DMS 273 treated with DMSO at 0.1 percent for 48 hours (cell line): ENCODE results near the gene FOXB1.

ENCODE experiments used
- DNase-seq: peaks from one replicate; lab custom pipeline; 2025; lab: John Stamatoyannopoulos, UW

Gene FOXB1

DNA sequence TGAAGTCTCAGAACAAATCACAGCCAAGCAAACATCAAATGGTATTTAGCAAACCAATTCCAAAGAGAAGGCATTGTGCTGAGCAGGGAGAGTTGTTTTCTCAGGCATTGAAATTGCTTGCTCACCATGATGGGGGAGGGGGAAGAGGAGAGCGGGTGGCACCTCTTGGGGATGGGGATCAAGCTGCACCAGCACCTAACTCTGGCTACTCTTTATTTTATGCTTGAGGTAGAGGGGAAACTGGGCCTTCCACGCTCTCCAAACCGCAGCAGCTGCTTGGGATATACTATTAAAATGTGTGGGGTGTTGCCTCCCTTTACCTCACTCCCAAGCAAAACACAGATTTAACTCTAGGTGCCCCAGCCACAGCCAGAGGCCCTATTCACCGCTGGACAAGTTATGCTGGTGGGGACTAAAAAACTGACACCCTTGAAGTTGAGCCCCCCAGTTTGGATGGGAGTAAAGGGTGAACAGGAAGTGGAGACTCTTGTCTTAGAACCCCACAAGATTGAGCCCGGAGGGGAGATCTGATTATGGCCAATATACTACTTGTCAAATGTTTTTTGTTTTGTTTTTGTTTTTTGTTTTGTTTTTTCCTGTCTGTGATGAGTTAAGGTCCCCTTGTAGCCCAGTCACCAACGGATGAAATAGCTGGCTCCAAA is 5.0 kb upstream of the FOXB1 start:
- DNase-seq: no peak

GRCh38 chr15:59999612-60000112 is 4.4 kb upstream of the FOXB1 start:
- DNase-seq: no peak

GRCh38 chr15:60000113-60000823 is 3.8 kb upstream of the FOXB1 start:
- DNase-seq: no peak

- no peak for DNase-seq
Observed at GRCh38 chr15:60000824-60001609, 3.1 kb upstream of the FOXB1 start.

GRCh38 chr15:60001610-60002527 is 2.2 kb upstream of the FOXB1 start:
- no peak for DNase-seq

DNA sequence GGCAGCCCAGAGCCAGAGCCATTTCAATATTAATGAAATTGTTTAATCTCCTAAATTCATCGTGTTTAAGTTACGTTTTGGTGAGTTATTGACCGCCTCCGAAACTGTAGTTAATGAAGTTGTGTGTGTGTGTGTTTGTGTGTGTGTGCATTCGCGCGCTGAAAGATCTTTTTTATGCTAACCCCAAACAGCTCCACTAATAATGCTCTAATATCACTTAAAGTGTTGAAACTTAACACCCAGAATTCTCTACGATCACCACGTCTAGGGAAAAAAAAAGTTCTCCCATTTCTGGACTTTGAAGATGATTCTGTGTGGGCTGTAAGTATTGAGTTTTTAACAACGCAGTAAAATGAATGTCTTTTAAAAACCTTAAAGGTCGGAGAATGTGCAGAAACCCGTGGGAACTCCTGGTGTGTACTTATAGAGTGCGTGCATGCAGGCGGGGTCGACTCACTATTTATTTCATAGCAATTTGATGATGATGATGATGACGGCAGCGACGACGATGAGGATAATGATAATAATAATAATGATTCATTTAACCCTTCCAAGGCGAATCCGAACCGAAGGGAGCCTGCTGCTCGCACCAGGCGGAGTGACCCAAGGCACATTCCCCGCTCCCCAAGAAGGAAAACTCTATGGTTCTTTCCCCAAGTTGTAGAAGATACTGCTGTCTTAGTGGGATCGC is 1.4 kb upstream of the FOXB1 start:
- DNase-seq: no peak

- no peak for DNase-seq
Observed at GRCh38 chr15:60003243-60004008, 685 bp upstream of the FOXB1 start.

DNA sequence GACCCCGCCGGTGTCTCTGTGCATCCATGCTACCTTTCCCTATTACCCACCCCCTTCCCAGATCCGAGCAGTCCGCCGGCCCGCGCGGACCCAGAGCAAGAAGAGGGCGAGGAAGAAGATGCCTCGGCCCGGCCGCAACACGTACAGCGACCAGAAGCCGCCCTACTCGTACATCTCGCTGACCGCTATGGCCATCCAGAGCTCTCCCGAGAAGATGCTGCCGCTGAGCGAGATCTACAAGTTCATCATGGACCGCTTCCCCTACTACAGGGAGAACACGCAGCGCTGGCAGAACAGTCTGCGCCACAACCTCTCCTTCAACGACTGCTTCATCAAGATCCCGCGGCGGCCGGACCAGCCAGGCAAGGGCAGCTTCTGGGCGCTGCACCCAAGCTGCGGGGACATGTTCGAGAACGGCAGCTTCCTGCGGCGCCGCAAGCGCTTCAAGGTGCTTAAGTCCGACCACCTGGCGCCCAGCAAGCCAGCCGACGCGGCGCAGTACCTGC is 788 bp downstream of the FOXB1 start:
- DNase-seq: no peak

DNA sequence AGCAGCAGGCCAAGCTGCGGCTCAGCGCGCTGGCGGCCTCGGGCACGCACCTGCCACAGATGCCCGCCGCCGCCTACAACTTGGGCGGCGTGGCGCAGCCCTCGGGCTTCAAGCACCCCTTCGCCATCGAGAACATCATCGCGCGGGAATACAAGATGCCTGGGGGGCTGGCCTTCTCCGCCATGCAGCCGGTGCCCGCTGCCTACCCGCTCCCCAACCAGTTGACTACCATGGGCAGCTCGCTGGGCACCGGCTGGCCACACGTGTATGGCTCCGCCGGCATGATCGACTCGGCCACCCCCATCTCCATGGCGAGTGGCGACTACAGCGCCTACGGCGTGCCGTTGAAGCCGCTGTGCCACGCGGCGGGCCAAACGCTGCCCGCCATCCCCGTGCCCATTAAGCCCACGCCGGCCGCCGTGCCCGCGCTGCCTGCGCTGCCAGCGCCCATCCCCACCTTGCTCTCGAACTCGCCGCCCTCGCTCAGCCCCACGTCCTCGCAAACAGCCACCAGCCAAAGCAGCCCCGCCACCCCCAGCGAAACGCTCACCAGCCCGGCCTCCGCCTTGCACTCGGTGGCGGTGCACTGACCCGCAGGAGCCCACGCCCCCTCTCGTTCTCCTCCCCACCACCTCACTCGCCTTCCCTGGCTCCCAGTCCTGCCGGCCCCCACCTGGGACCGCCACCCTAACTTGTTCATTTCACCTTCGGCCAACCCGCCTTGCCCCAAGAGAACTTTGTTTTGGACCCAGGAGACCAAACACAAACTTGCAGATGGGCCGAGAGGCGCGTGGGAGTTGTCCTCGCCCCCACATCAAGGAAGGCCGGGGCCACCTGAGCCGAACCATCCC is 1.5 kb downstream of the FOXB1 start:
- no peak for DNase-seq

GRCh38 chr15:60006203-60006862 is 2.2 kb downstream of the FOXB1 start:
- no peak for DNase-seq

DNA sequence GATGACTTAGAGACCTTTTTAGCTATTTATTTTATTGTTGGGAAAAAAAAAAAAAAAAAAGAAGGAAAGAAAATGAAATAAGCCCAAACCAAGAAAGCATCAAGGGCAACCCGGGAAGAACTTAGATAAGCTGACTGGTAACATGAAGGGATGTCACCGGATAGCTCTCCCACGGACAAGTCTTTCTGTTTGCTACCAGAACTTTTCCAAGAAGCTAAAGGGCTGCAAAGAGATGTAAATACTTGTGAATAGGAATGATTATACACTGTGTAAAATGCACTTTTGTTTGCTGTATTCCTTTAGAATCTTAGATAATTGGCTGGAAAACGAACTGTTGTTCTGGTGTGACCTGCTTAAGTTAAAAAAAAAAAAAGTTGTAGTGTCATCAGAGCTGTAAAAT is 2.8 kb downstream of the FOXB1 start:
- no peak for DNase-seq

DNA sequence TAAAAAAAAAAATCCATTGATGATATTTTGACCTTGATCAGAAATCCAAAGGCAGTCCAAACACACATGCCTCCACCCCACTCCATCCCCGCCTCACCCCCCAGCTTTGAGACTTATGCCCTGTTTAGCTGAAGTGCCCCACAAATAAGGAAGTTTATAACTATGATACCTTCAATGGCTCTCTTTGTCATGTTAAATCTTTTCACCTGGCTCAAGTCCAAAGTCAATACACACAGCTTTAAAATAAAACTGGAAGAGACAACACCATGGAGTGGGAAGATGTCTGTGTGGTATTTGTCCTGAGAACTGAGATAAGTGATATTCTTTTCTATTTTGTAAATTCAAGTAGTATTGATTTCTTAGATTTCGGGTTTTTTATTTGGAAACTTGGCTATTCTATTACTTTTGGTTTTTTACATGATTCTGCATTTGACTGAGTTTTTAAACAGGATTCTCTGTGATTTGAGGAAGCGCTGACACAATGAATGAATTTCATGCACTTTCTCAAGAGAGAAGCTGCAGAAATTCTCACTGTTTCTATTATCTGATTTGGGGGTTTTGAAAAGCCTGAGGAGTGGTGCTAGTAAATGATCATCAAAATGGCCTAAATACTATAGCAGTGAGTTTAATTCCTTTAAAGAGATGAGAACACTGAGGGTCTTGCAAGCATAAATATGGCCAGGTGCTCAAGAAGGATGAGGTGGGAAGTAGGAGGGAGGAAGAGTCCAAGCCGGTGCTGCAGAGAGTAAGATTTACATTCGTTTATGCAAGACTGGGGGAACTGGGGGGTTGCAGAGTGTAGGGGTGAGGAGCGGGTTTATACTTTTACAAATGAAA is 5.2 kb downstream of the FOXB1 start:
- no peak for DNase-seq

GRCh38 chr15:60009980-60010732 is 6.0 kb downstream of the FOXB1 start:
- DNase-seq: no peak

- no peak for DNase-seq
Observed at GRCh38 chr15:60010858-60011257, 6.7 kb downstream of the FOXB1 start.

DNA sequence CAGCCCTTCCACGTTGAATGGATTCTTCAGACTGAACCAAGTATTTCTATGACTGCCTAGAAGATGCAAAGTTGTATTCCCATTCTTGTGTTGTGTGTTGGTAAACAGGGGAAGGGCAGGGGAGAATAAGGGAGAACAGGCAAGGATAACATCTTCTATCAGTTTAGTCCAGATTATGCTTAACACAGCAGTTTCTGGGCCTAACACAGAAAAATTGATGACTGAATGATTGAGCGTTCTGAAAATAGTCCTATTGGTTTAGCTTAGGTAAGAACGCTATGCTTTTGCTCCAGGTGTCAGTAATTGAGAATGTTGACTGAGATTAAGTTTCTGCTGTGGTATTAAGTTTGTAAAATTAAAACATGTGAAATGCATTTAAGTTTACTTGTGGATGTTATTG is 8.6 kb downstream of the FOXB1 start:
- no peak for DNase-seq

DNA sequence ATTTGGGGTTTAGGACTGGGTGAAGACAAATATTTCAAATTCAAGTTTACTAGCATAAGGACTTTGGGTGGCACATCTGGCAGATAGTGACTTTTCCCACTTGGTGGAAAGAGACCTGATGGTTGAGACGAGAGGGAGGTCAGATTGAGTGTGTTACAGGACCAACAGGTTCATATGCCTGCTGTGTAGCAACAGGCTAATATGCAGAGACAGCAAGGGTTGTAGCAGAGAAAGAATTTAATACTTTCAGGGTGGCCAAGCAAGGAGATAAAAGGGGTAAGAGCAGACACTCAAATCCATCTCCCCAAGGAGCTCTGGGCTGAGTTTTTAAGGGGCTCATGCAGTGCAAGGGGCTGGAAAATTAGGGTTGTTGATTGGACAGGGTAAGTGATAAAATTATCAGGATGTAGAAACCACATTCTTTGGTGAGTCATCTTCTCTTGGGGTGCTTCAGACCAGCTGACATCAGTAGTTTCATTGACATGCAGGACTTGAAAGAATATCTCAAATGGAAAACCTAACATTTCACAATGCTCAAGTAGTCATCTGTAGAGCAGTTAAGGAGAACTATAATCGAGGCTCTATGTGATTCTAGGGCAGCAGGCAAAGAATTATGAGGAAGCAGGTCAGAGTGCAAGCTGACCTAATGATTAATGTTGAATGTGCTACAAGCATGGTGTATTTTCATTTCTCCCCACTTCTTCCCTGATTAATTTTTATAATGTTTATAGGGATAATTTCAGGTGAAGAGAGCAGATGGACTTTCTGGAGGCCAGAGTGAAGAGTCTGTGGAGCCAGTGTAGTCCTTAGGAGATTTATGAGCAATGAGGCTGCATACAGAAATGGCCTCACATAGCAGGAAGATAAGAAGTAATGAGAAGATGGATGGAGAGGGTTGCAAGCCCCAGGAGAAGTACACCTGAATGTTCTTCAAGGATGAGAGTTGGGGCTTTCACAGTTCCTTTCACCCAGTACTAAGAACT is 13.7 kb downstream of the FOXB1 start:
- no peak for DNase-seq
